ENCODE data around the gene MTFMT.

MTFMT gene

DNA sequence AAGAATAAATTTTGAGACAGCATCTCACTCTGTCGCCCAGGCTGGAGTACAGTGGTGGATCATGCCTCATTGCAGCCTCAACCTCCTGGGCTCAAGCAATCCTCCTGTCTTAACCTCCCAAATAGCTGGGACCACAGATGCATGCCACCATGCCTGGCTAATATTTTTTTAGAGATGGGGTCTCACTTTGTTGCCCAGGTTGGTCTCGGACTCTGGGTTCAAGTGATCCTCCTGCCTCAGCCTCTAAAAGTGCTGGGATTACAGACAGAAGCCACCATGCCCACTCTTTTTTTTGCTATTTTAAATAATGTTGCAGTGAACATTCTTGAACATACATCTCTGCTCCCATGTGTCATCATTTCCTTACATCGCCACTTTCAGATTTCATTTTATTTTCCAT, 9.0 kb upstream of the MTFMT start:
- TF ChIP-seq, protein P1, sequence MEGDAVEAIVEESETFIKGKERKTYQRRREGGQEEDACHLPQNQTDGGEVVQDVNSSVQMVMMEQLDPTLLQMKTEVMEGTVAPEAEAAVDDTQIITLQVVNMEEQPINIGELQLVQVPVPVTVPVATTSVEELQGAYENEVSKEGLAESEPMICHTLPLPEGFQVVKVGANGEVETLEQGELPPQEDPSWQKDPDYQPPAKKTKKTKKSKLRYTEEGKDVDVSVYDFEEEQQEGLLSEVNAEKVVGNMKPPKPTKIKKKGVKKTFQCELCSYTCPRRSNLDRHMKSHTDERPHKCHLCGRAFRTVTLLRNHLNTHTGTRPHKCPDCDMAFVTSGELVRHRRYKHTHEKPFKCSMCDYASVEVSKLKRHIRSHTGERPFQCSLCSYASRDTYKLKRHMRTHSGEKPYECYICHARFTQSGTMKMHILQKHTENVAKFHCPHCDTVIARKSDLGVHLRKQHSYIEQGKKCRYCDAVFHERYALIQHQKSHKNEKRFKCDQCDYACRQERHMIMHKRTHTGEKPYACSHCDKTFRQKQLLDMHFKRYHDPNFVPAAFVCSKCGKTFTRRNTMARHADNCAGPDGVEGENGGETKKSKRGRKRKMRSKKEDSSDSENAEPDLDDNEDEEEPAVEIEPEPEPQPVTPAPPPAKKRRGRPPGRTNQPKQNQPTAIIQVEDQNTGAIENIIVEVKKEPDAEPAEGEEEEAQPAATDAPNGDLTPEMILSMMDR (IDR thresholded peaks at IDR 0.05): no peak

DNA sequence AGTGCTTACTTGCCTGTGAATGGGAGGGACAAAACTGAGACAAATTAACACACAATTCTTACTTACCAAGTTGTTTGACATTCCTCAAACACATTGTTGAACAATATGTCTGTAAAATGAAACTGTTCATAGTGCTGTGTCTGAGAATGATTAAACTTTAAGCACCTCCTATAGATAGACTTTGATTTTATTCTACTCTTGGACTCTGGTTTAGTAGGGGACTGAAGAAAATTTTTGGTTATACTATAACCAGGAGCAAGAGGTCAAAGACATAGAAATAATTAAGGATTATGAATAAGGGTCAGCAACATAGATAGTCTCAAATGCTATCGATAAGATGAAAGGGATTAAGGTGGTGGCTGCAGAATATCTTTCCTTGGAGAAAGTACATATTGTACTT, 7.9 kb upstream of the MTFMT start:
- TF ChIP-seq, protein P1 (IDR thresholded peaks at IDR 0.05): no peak

DNA sequence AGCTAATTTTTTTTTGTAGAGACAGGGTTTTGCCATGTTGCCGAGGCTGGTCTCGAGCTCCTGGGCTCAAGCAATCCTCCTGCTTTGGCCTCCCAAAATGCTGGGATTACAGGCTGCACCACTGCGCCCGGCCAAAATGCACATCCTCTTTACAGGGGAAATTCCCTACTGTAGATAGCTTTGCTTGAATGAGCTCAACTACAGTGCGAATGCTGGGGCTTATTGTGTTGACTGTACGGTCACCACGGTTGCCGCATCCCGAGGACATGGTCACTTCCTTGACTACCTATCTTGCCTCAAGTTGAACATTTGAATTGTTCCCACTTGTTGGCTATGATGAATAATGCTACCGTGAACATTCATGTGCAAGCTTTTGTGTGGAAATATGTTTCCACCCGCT, 5.3 kb upstream of the MTFMT start:
- TF ChIP-seq, protein P1 (IDR thresholded peaks at IDR 0.05): no peak

DNA sequence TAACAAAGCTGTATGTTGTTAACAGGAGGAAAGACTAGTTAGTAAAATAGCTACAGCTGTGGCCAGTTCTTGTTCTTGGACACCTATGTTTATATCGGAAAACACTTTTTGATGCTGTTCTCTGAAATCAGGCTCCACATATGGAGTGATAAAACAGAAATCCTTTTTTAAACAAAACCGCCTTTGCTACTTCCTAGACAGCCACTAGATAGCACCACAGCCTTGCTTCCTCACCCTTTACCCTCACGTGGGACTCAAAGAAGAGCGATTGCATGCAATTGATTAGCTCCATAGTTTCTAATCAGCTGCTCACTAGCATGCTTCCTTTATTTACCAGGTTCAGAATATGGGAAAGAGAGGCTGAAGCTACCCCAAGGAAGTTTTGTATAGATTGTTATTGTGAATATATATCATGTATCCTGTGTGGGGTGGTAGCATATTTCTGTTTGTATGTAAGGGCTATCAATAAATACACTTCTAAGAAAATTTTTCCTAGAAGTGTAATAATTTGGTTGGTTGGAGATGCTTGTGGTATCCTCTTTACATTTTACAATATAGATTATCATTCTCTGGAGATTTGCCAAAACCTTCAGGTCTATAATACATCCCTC, 4.3 kb upstream of the MTFMT start:
- TF ChIP-seq, protein P1 (IDR thresholded peaks at IDR 0.05): peak; percentile 38; the same call in 1 of the 2 replicates

DNA sequence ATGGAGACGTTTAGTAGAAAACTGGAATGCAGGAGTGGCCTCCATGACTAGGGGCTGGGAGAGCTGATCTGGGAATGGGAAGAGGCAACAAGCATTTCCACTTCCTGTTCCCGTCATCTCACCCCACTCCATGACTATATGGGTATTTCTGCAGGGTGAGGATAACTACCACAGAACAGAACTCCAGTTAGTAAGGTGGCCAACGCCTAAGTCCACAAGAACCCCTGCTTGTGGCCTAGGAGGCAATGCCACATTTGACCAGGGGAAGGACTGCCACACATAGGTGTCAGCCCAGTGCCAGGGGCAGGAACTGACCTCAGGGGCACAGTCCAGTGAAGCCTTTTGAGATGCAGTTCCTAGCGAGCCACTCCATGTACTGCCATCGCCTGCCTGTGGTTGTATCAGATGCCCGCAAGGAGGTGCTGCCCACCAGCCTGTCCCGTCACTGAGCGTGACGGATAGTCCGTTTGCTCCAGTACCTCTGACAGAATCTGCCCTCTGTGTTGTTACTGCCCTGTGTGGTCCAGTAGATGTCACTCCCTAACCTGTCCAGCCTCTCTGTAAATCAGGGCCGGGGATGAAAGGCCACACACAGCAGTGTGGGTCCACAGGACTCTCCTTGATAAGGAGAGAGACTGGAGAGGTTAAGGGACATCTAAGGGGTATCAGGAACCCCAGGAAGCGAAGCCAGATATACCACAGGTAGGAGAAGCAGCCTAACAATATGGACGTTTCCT, 3.5 kb upstream of the MTFMT start:
- TF ChIP-seq, protein P1 (IDR thresholded peaks at IDR 0.05): peak; percentile 60

DNA sequence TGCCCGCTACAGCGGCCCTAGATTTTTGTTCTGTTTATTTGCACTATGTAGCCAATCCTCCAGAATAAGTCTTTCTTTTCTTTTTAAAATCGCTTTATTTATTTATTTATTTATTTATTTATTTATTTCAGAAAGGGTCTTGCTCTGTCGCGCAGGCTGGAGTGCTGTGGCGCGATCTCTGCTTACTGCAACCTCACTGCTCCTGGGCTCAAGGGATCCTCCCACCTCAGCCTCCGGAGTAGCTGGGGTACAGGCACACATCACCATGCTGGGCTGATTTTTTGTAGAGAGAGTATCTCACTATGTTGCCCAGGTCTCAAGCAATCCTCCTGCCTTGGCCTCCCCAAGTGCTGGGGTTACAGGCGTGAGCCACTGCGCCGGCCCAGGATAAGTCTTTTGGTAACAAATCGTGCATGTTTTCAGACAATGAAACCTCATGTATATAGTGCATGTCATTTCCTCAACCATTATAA, 333 bp upstream of the MTFMT start:
- TF ChIP-seq, protein P1 (IDR thresholded peaks at IDR 0.05): no peak

DNA sequence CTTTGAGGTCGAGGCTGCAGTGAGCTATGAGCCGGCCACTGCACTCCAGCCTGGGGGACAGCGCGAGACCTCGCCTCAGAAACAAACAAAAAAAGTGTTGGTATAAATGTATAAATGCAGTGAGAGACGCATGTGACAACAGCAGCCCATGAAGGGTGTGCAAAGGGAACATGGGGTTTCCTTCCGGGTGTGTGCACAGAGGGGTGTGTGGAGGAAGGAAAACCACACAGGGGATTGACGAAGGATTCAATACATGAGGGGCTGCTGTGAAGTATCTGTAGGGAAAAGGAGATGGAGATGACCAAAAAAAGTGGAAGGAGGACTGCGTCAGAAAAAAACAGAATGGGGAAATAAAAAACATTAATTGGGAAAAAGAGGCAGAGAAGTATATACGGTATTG, 1.1 kb downstream of the MTFMT start:
- TF ChIP-seq, protein P1 (IDR thresholded peaks at IDR 0.05): no peak

Data from LNCAP (cell line).